Bronchial epithelial cell (primary cell): Measurements from ENCODE around the gene ZSCAN2. TPM values are rescaled to one million over a fixed set of nuclear protein-coding genes. Genes with fewer than 3 reads are reported as not detected.

Source experiments
- DNase-seq: peaks from one replicate; pipeline ENCODE4 v3.0.0-alpha.2; 2010; ENCODE audit warnings: low read depth
- FAIRE-seq: peaks from 2 replicates; lab custom pipeline; 2011; peaks lifted over from hg19 to GRCh38; lab: Jason Lieb, UNC
- H3K27me3 ChIP-seq: 2 replicates; pipeline ENCODE4 v1.5.1; 2011; ENCODE audit warnings: low read length; ENCODE audit not compliant: control insufficient read depth, insufficient read depth
- H3K36me3 ChIP-seq: 2 replicates; pipeline ENCODE4 v1.5.1; 2011; ENCODE audit warnings: low read length; ENCODE audit not compliant: control insufficient read depth, insufficient read depth
- H3K4me3 ChIP-seq: 2 replicates; pipeline ENCODE4 v1.5.1; 2011; ENCODE audit warnings: mild to moderate bottlenecking, low read depth, low read length, control low read depth
- CTCF ChIP-seq: IDR thresholded peaks from 2 replicates; pipeline ENCODE4 v1.5.1; 2011; ENCODE audit warnings: mild to moderate bottlenecking, moderate library complexity, low read length, control low read depth, inconsistent platforms; ENCODE audit not compliant: insufficient read depth, severe bottlenecking
- total RNA-seq: library from RNA; depleted of rRNA; stranded (reverse); fragments of >200 nt; gene quantifications from 2 replicates; pipeline ENCODE4 v1.2.1, GENCODE V29; 2014

ZSCAN2 gene
- total RNA-seq, 1 donor from 2014 or later = 7.4 TPM

- TF ChIP-seq CTCF = no peak
- FAIRE-seq (no peak), DNase-seq (no peak)
- Histone ChIP-seq H3K4me3 (no peak overlapping the region), H3K36me3 (peaks cover 38% of the 10 kb centered on the region), H3K27me3 (no peaks in the 10 kb centered on the region)
These were observed 46.9 kb downstream of the ZSCAN2 start for GRCh38 chr15:84647726-84648125.

- H3K36me3 ChIP-seq = peaks cover 35% of the 10 kb centered on the region
- no peak for FAIRE-seq
These were observed 47.7 kb downstream of the ZSCAN2 start for GRCh38 chr15:84648539-84648938.

GRCh38 chr15:84649706-84650105 lies 48.9 kb downstream of the ZSCAN2 start:
- DNase-seq (no peak), FAIRE-seq (no peak)
- H3K4me3 ChIP-seq = no peak overlapping the region
- no peaks in the 10 kb centered on the region for H3K27me3 ChIP-seq
- H3K36me3 ChIP-seq = peaks cover 32% of the 10 kb centered on the region
- no peak for TF ChIP-seq CTCF

More at GRCh38 chr15:84648539-84648938, 47.7 kb downstream of the ZSCAN2 start:
- peak; percentile 34 for DNase-seq
- TF ChIP-seq CTCF = no peak
- Histone ChIP-seq H3K27me3 (no peaks in the 10 kb centered on the region), H3K4me3 (no peak overlapping the region)

- no peak for FAIRE-seq
- no peak for DNase-seq
- Histone ChIP-seq H3K36me3 (peaks cover 12% of the 10 kb centered on the region), H3K4me3 (peak overlapping the region; percentile 74), H3K27me3 (no peaks in the 10 kb centered on the region)
- no peak for TF ChIP-seq CTCF
These were observed 52.7 kb downstream of the ZSCAN2 start for GRCh38 chr15:84653584-84653909.

GRCh38 chr15:84653910-84654688 lies 53.3 kb downstream of the ZSCAN2 start, which contains the start of gene WDR73:
Gene WDR73 (minus strand): TSS chr15:84654283. CDS start chr15:84654274, 9 bp downstream.
- peak within 1 kb of the TSS; percentile 74 for H3K4me3 ChIP-seq
- TF ChIP-seq CTCF = no peak
- DNase-seq (peak; percentile 83), FAIRE-seq (no peak)
- H3K27me3 ChIP-seq = no peaks in the 10 kb centered on the region
- peaks cover 10% of the 10 kb centered on the region for H3K36me3 ChIP-seq
